Measurements from ENCODE around the gene IST1.

The IST1 gene

DNA sequence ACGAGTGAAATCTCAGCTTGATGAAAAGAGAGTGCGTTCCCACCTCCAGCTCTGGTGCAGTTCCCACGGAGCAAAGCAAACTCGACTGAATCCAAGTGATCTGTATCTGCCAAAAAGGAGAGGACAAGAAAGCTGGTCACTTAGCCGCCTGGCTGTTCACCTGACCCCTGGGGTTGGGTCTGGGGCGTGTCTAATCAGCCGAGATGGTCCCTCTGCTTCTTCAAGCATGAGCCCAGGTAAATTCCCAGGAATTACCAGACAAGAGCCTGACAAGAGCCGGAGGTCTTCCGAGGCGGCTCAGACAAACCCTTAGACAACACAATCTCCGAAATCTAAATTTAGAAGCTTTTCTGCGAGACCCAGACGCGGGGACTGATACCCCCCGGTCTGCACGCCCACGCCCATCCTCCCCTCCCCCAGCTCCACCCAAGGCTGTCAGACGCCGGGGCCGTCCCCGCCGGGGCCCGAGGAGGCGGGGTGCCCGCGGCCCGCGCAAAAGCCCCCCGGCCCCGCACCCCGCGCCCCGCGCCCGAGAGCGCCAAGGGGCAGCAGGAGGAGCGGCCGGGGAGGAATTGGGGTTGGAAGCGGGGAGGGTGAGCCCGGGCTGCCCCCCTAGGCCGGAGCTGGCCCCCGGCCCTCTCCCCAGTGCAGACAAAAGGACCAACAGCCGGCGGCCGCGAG is 12.0 kb upstream of the IST1 start:
- TF ChIP-seq CTCF (IDR thresholded peaks at IDR 0.05; ENCODE audit: unreplicated experiment in 3 of 3) = peak in 1 of 3 experiments; percentile 57
- H3K4me3 Mint-ChIP-seq = peak overlapping the region; percentile 89 to 95 (median 92)
- H3K27me3 Mint-ChIP-seq (ENCODE audit: low read depth) = no peaks in the 10 kb centered on the region
- peaks cover 24% of the 10 kb centered on the region for H3K36me3 Mint-ChIP-seq (ENCODE audit: low read depth)
- peak overlapping the region; percentile 86 to 93 (median 89) for H3K27ac Mint-ChIP-seq
- H3K9me3 Mint-ChIP-seq = no peaks in the 10 kb centered on the region
- peaks cover 18% of the 10 kb centered on the region for H3K4me1 Mint-ChIP-seq

GRCh38 chr16:71883849-71884638 is 11.3 kb upstream of the IST1 start, which contains the start of gene ZNF821:
Gene ZNF821, minus strand, starts transcription at chr16:71884182. Its CDS starts 4,236 bp downstream, at chr16:71879946.
- Mint-ChIP-seq H3K36me3 (ENCODE audit: low read depth) (peaks cover 20% of the 10 kb centered on the region), H3K4me3 (peak within 1 kb of the TSS; percentile 95 to 97 (median 97)), H3K9me3 (no peaks in the 10 kb centered on the region), H3K27me3 (ENCODE audit: low read depth) (no peaks in the 10 kb centered on the region), H3K27ac (peak within 1 kb of the TSS; percentile 89 to 97 (median 97)), H3K4me1 (peaks cover 18% of the 10 kb centered on the region)
- peak; percentile 11 to 56 (median 49) for TF ChIP-seq CTCF (IDR thresholded peaks at IDR 0.05; ENCODE audit: unreplicated experiment in 3 of 3)

DNA sequence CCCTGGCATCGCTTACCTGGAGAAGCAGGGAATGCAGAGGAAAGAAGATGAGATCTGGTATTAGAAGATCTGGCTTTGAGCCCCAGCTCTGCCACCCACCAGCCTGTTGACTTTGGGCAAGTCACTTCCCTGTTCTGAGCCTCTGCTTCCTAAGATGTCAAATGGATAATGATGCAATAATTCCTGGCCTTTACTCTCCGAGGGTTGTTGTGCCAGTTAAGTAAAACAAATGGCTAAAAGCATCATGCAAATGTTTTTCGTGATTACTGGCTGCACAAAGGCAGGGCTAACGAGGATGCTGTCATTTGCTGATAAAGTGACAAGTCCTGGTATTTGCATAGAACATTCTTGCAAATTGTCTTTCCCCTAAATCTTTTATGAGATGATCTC is 10.1 kb upstream of the IST1 start:
- Mint-ChIP-seq H3K27ac (peak overlapping the region; percentile 88 to 89 (median 89)), H3K4me3 (peak overlapping the region; percentile 95 to 97 (median 97)), H3K36me3 (ENCODE audit: low read depth) (peaks cover 8% of the 10 kb centered on the region), H3K27me3 (ENCODE audit: low read depth) (no peaks in the 10 kb centered on the region), H3K9me3 (no peaks in the 10 kb centered on the region), H3K4me1 (peaks cover 12% of the 10 kb centered on the region)
- TF ChIP-seq CTCF (IDR thresholded peaks at IDR 0.05; ENCODE audit: unreplicated experiment in 3 of 3) = no peak

GRCh38 chr16:71889147-71889546 is 6.2 kb upstream of the IST1 start:
- H3K4me3 Mint-ChIP-seq = no peak overlapping the region
- no peak for TF ChIP-seq CTCF (IDR thresholded peaks at IDR 0.05; ENCODE audit: unreplicated experiment in 3 of 3)

DNA sequence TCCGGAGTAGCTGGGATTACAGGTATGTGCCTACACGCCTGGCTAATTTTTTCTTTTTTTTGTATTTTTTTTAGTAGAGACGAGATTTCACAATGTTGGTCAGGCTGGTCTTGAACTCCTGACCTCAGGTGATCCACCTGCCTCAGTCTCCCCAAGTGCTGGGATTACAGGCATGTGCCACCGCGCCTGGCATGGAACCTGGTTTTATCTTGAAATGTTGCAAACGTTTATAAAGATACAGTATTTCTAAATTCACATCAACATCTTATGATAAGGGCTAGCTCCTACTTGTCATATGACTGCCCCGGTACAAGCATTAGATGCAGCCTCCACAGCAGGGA is 1.5 kb upstream of the IST1 start:
- Mint-ChIP-seq H3K9me3 (no peaks in the 10 kb centered on the region), H3K27me3 (ENCODE audit: low read depth) (peaks cover 3% of the 10 kb centered on the region), H3K36me3 (ENCODE audit: low read depth) (peaks cover 9% of the 10 kb centered on the region), H3K4me1 (peaks cover 15% of the 10 kb centered on the region), H3K27ac (peak overlapping the region; percentile 97 to 99 (median 98)), H3K4me3 (peak overlapping the region; percentile 93 to 99 (median 99))
- no peak for TF ChIP-seq CTCF (IDR thresholded peaks at IDR 0.05; ENCODE audit: unreplicated experiment in 3 of 3)

More at GRCh38 chr16:71889147-71889546, 6.2 kb upstream of the IST1 start:
- Mint-ChIP-seq H3K27me3 (ENCODE audit: low read depth) (peaks cover 2% of the 10 kb centered on the region), H3K36me3 (ENCODE audit: low read depth) (no peaks in the 10 kb centered on the region), H3K27ac (no peak overlapping the region), H3K9me3 (no peaks in the 10 kb centered on the region), H3K4me1 (peaks cover 3% of the 10 kb centered on the region)
